Smooth muscle cell of the brain vasculature (primary cell): ENCODE data around the gene CNTNAP3B.
"Not testable (repeated sequence)": the region's sequence is repeated elsewhere in the genome, so short reads cannot be mapped to it uniquely, and the experiment has no call there.

Experiments
- DNase-seq: peaks from one replicate; pipeline ENCODE4 v3.0.0-alpha.2; 2012; ENCODE audit warnings: low read depth, low spot score

CNTNAP3B gene

GRCh38 chr9:42129073-42129729 is at the start of gene CNTNAP3B:
Gene CNTNAP3B, minus strand, starts transcription at chr9:42129426. Its CDS starts 332 bp downstream, at chr9:42129094.
- DNase-seq = not testable (repeated sequence)

GRCh38 chr9:42160299-42160698 is 31.1 kb upstream of the CNTNAP3B start:
- DNase-seq = peak; percentile 0

- DNase-seq = not testable (repeated sequence)
These were observed 2.0 kb downstream of the CNTNAP3B start for GRCh38 chr9:42127056-42127841.

- DNase-seq = not testable (repeated sequence)
These were observed 8.2 kb downstream of the CNTNAP3B start for GRCh38 chr9:42121007-42121406.

GRCh38 chr9:42095929-42096328 is 33.3 kb downstream of the CNTNAP3B start:
- not testable (repeated sequence) for DNase-seq

- DNase-seq = not testable (repeated sequence)
These were observed 44.7 kb downstream of the CNTNAP3B start for GRCh38 chr9:42084559-42084952.

GRCh38 chr9:42083877-42084558 is 45.2 kb downstream of the CNTNAP3B start:
- not testable (repeated sequence) for DNase-seq

- not testable (repeated sequence) for DNase-seq
These were observed 48.9 kb downstream of the CNTNAP3B start for GRCh38 chr9:42080376-42080775.

GRCh38 chr9:42074868-42075267 is 54.4 kb downstream of the CNTNAP3B start:
- not testable (repeated sequence) for DNase-seq

- DNase-seq = not testable (repeated sequence)
These were observed 58.2 kb downstream of the CNTNAP3B start for GRCh38 chr9:42071026-42071425.

- not testable (repeated sequence) for DNase-seq
These were observed 59.0 kb downstream of the CNTNAP3B start for GRCh38 chr9:42070035-42070799.

- not testable (repeated sequence) for DNase-seq
These were observed 75.4 kb downstream of the CNTNAP3B start for GRCh38 chr9:42053874-42054273.

- DNase-seq = not testable (repeated sequence)
These were observed 78.5 kb downstream of the CNTNAP3B start for GRCh38 chr9:42050701-42051100.

GRCh38 chr9:42044422-42045010 is 84.7 kb downstream of the CNTNAP3B start:
- not testable (repeated sequence) for DNase-seq

GRCh38 chr9:42033541-42033940 is 95.7 kb downstream of the CNTNAP3B start:
- DNase-seq = not testable (repeated sequence)

GRCh38 chr9:42020639-42021038 is 108.6 kb downstream of the CNTNAP3B start:
- not testable (repeated sequence) for DNase-seq

GRCh38 chr9:42018220-42018922 is 110.9 kb downstream of the CNTNAP3B start:
- DNase-seq = not testable (repeated sequence)

GRCh38 chr9:42014317-42014716 is 114.9 kb downstream of the CNTNAP3B start:
- not testable (repeated sequence) for DNase-seq

- DNase-seq = not testable (repeated sequence)
These were observed 137.6 kb downstream of the CNTNAP3B start for GRCh38 chr9:41991607-41992006.

GRCh38 chr9:41980271-41980670 is 149.0 kb downstream of the CNTNAP3B start:
- DNase-seq = not testable (repeated sequence)
